WTC11 (cell line): Measurements from ENCODE around the gene FUT6. TPM values are rescaled to one million over a fixed set of nuclear protein-coding genes. Genes with fewer than 3 reads are reported as not detected.

Experiments used
- AFF4 ChIP-seq: sonication (generic); formaldehyde crosslinking; IDR thresholded peaks from 2 replicates; pipeline ENCODE4 v1.8.1; 2023; ENCODE audit warnings: mild to moderate bottlenecking, missing genetic modification reagents, borderline replicate concordance
- ATF6 ChIP-seq: sonication (generic); formaldehyde crosslinking; IDR thresholded peaks from 2 replicates; pipeline ENCODE4 v1.8.1; 2023; ENCODE audit warnings: mild to moderate bottlenecking, missing genetic modification reagents
- CTCF ChIP-seq: fragments of 200-600 bp; IDR thresholded peaks from 2 replicates; pipeline ENCODE4 v1.8.0; 2022; ENCODE audit warnings: antibody characterized with exemption
- E2F4 ChIP-seq: sonication (generic); formaldehyde crosslinking; IDR thresholded peaks from 2 replicates; pipeline ENCODE4 v1.8.1; 2022; ENCODE audit warnings: low read depth, mild to moderate bottlenecking, moderate library complexity, missing genetic modification reagents, borderline replicate concordance
- E2F5 ChIP-seq: sonication (generic); formaldehyde crosslinking; IDR thresholded peaks from 2 replicates; pipeline ENCODE4 v1.8.1; 2022; ENCODE audit warnings: mild to moderate bottlenecking, moderate library complexity, missing genetic modification reagents
- FOXK1 ChIP-seq: sonication (generic); formaldehyde crosslinking; IDR thresholded peaks from 2 replicates; pipeline ENCODE4 v1.8.0; 2022; ENCODE audit warnings: mild to moderate bottlenecking, moderate library complexity, missing genetic modification reagents
- FOXP1 ChIP-seq: sonication (generic); formaldehyde crosslinking; IDR thresholded peaks from 2 replicates; pipeline ENCODE4 v1.8.0; 2022; ENCODE audit warnings: missing genetic modification reagents, mild to moderate bottlenecking, moderate library complexity, borderline replicate concordance
- FOXP4 ChIP-seq: sonication (generic); formaldehyde crosslinking; IDR thresholded peaks from 2 replicates; pipeline ENCODE4 v1.8.0; 2022; ENCODE audit warnings: mild to moderate bottlenecking, missing genetic modification reagents
- GRHL2 ChIP-seq: fragments of 250-450 bp; sonication (Bioruptor Pico); IDR thresholded peaks from 2 replicates; pipeline ENCODE4 v1.8.0; 2022; ENCODE audit warnings: mild to moderate bottlenecking, moderate library complexity; ENCODE audit not compliant: insufficient replicate concordance, severe bottlenecking
- HMGA2 ChIP-seq: fragments of 250-450 bp; sonication (Bioruptor Pico); IDR thresholded peaks from 2 replicates; pipeline ENCODE4 v1.4.0; 2021; ENCODE audit warnings: mild to moderate bottlenecking, moderate library complexity
- IRF1 ChIP-seq: sonication (generic); formaldehyde crosslinking; IDR thresholded peaks from 2 replicates; pipeline ENCODE4 v1.8.0; 2023; ENCODE audit warnings: missing genetic modification reagents
- JAZF1 ChIP-seq: fragments of 250-450 bp; sonication (Bioruptor Pico); IDR thresholded peaks from 2 replicates; pipeline ENCODE4 v1.9.0; 2021; ENCODE audit warnings: moderate library complexity, mild to moderate bottlenecking, inconsistent platforms
- MYBL2 ChIP-seq: sonication (generic); formaldehyde crosslinking; IDR thresholded peaks from 2 replicates; pipeline ENCODE4 v1.8.1; 2023; ENCODE audit warnings: mild to moderate bottlenecking, moderate library complexity, missing genetic modification reagents
- OVOL2 ChIP-seq: fragments of 250-450 bp; sonication (Bioruptor Pico); IDR thresholded peaks from 2 replicates; pipeline ENCODE4 v1.9.0; 2021; ENCODE audit warnings: mild to moderate bottlenecking, borderline replicate concordance
- PRDM15 ChIP-seq: sonication (generic); formaldehyde crosslinking; IDR thresholded peaks from 2 replicates; pipeline ENCODE4 v1.8.0; 2022; ENCODE audit warnings: missing genetic modification reagents
- RORB ChIP-seq: fragments of 250-450 bp; sonication (Bioruptor Pico); IDR thresholded peaks from 2 replicates; pipeline ENCODE4 v1.9.0; 2021; ENCODE audit warnings: mild to moderate bottlenecking
- SMAD4 ChIP-seq: sonication (generic); formaldehyde crosslinking; IDR thresholded peaks from 2 replicates; pipeline ENCODE4 v1.8.0; 2022; ENCODE audit warnings: mild to moderate bottlenecking, missing genetic modification reagents
- ZNF138 ChIP-seq: sonication (generic); formaldehyde crosslinking; conservative IDR thresholded peaks from 2 replicates; pipeline ENCODE4 v1.8.1; 2022; ENCODE audit warnings: mild to moderate bottlenecking, moderate library complexity, missing genetic modification reagents
- ZNF219 ChIP-seq: sonication (generic); formaldehyde crosslinking; IDR thresholded peaks from 2 replicates; pipeline ENCODE4 v1.8.0; 2023; ENCODE audit warnings: missing genetic modification reagents, mild to moderate bottlenecking, borderline replicate concordance
- ZNF671 ChIP-seq: fragments of 250-450 bp; sonication (Bioruptor Pico); IDR thresholded peaks from 2 replicates; pipeline ENCODE4 v1.8.0; 2021; ENCODE audit warnings: mild to moderate bottlenecking
- total RNA-seq: library from RNA; stranded (reverse); gene quantifications from 3 replicates; pipeline ENCODE4 v1.2.3, GENCODE V29; 2021

FUT6 gene
- total RNA-seq, 1 experiment from 2014 or later = not detected

- TF ChIP-seq ATF6 (CRISPR knock-in tag) (no peak), ZNF138 (CRISPR knock-in tag) (no peak), ZNF671 (CRISPR knock-in tag) (no peak), HMGA2 (CRISPR knock-in tag) (no peak), FOXP4 (peak; percentile 69; the same call in 1 of the 2 replicates), PRDM15 (CRISPR knock-in tag) (no peak), IRF1 (CRISPR knock-in tag) (no peak), E2F5 (CRISPR knock-in tag) (peak; percentile 73; the same call in 1 of the 2 replicates), GRHL2 (CRISPR knock-in tag) (no peak), FOXP1 (peak; percentile 72), OVOL2 (CRISPR knock-in tag) (no peak), AFF4 (CRISPR knock-in tag) (no peak; the same call in 1 of the 2 replicates), CTCF (no peak), RORB (CRISPR knock-in tag) (no peak), E2F4 (CRISPR knock-in tag) (0 out of 2 replicates have a peak, but pooled peaks have one; percentile 18), FOXK1 (CRISPR knock-in tag) (peak; percentile 73), SMAD4 (CRISPR knock-in tag) (no peak; the same call in 1 of the 2 replicates), ZNF219 (CRISPR knock-in tag) (no peak), JAZF1 (no peak), MYBL2 (CRISPR knock-in tag) (0 out of 2 replicates have a peak, but pooled peaks have one; percentile 75)
Observed at GRCh38 chr19:5827891-5828660, 11.4 kb downstream of the FUT6 start (continued).
